K562 (cell line): ENCODE measurements around the gene PPP1R10. TPM values are rescaled to one million over a fixed set of nuclear protein-coding genes. Genes with fewer than 3 reads are reported as not detected.
A peak's percentile ranks its signal among the peaks of the same experiment; 100 is the strongest.

Source experiments
- ARID1B ChIP-seq: fragments of 450-650 bp; IDR thresholded peaks from 2 replicates; pipeline ENCODE4 v1.6.1; 2016; ENCODE audit warnings: antibody characterized with exemption, mild to moderate bottlenecking, inconsistent platforms
- ATF1 ChIP-seq, 2 experiments: fragments of 450-650 bp in 1 of 2; IDR thresholded peaks; 2 replicates each; pipeline ENCODE4 v1.6.1; 2016; ENCODE audit warnings: missing compliant biosample characterization in 1 of 2, missing genetic modification characterization in 1 of 2
- BCLAF1 ChIP-seq, 2 experiments: fragments of 450-650 bp in 1 of 2; IDR thresholded peaks; 2 replicates each; pipeline ENCODE4 v1.6.1; 2011 to 2017; ENCODE audit warnings: low read depth in 2 of 2, antibody characterized with exemption in 1 of 2, borderline replicate concordance in 1 of 2, low read length in 1 of 2, mild to moderate bottlenecking in 1 of 2, mixed read lengths in 1 of 2; ENCODE audit not compliant: control insufficient read depth in 1 of 2
- EZH2 ChIP-seq: IDR thresholded peaks from 2 replicates; pipeline ENCODE4 v1.6.1; 2012; ENCODE audit warnings: low read depth, mild to moderate bottlenecking, inconsistent platforms, low read length, borderline replicate concordance
- NFE2 ChIP-seq: IDR thresholded peaks from 2 replicates; pipeline ENCODE4 v1.6.1; 2014; ENCODE audit warnings: antibody characterized with exemption, low read depth
- PBX2 ChIP-seq, 2 experiments: IDR thresholded peaks in 1 of 2; conservative IDR thresholded peaks in 1 of 2; 2 replicates each; pipeline ENCODE4 v1.6.1; 2016; ENCODE audit warnings: low read depth in 2 of 2, mild to moderate bottlenecking in 1 of 2, missing compliant biosample characterization in 1 of 2, missing genetic modification characterization in 1 of 2, moderate library complexity in 1 of 2
- polyA plus RNA-seq, 8 experiments: library from polyadenylated mRNA; depleted of rRNA in 4 of 8; stranded (reverse) in 5 of 8; unstranded in 3 of 8; fragments of >200 nt; fragmentation: Nextera tagmentation in 2 of 8; fragmentation: Illumina TruSeq in 1 of 8; extraction: Ambion mirVana in 2 of 8; extraction: Trizol in 1 of 8; gene quantifications; 2 replicates each; pipeline versions ENCODE4 v1.2.1 to v1.2.3, GENCODE V29; 2011 to 2014; ENCODE audit warnings: inconsistent platforms in 1 of 8, missing spikeins in 1 of 8
- total RNA-seq, 7 experiments: library from RNA; depleted of rRNA in 6 of 7; stranded (reverse); fragments of >200 nt in 6 of 7; fragmentation: Illumina TruSeq in 2 of 7; extraction: Trizol in 2 of 7; gene quantifications; 2 replicates each; pipeline versions ENCODE4 v1.2.1 to v1.2.3, GENCODE V29; 2011 to 2021; ENCODE audit warnings: low replicate concordance in 1 of 7
- TF ChIP-seq, protein P1 (sequence below): fragments of 450-650 bp; IDR thresholded peaks from 2 replicates; pipeline ENCODE4 v1.6.1; 2016; ENCODE audit warnings: low read depth
- TF ChIP-seq, protein P2 (sequence below): sonication (generic); formaldehyde crosslinking; IDR thresholded peaks from 2 replicates; pipeline ENCODE4 v1.8.1; 2023; ENCODE audit warnings: mild to moderate bottlenecking, missing genetic modification reagents

PPP1R10 gene
- total and polyA plus RNA-seq, 9 of the 15 experiments (the other 6 are each of a cell fraction or from before 2014, with no cell fraction given): 14.1 to 65.5 (median 32.6) TPM

DNA sequence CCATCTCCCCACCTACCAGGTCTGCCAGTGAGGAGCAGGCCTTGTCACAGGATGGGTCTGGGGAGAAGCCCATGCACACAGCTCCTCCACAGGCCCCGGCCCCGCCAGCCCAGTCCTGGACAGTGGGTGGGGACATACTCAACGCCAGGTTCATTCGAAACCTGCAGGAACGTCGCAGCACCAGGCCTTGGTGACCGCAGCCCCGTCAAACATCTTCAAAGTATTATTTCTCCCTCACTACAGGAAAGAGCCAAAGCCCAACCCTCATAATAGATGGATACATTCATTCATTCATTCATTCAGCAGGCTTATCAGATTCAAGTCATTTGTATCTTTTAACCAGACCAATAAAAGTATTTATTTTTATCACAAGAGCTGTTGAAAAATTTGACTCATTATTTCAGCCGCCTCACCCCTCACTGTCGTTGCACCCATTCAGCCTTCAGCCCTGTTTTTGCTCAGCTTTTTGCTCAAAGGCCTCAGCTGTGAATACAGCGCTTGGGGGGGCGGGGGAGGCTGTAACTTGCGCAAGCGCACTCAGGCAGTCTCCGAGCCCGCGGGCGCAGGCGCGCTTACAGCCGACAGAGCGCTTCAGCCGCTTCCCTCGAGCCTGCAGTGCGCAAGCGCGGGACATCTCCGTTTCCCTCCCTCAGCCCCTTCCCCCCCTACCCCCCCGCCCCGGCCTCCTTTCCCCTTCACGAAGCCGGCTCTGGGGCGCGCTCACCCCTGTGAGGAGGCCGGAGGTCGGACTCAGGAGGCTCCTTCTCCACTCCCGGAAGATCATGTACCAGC is 29.6 kb upstream of the PPP1R10 start, which contains the start of gene C6orf136 (continued):
- TF ChIP-seq PBX2 (CRISPR knock-in tag; IDR thresholded peaks at IDR 0.05; ENCODE audit: low read depth) (no peak), PBX2 (tag; conservative IDR thresholded peaks at IDR 0.05; ENCODE audit: low read depth) (no peak), EZH2 (no peak), BCLAF1 (IDR thresholded peaks at IDR 0.05; ENCODE audit: borderline replicate concordance in 1 of 2, control insufficient read depth in 1 of 2, low read depth in 2 of 2, low read length in 1 of 2) (no peak), ARID1B (no peak), ATF1 (CRISPR knock-in tag; IDR thresholded peaks at IDR 0.05) (peak; percentile 13; the same call in 1 of the 2 replicates), ATF1 (tag; IDR thresholded peaks at IDR 0.05) (0 out of 2 replicates have a peak, but pooled peaks have one; percentile 3), NFE2 (no peak)
- TF ChIP-seq, protein P1, sequence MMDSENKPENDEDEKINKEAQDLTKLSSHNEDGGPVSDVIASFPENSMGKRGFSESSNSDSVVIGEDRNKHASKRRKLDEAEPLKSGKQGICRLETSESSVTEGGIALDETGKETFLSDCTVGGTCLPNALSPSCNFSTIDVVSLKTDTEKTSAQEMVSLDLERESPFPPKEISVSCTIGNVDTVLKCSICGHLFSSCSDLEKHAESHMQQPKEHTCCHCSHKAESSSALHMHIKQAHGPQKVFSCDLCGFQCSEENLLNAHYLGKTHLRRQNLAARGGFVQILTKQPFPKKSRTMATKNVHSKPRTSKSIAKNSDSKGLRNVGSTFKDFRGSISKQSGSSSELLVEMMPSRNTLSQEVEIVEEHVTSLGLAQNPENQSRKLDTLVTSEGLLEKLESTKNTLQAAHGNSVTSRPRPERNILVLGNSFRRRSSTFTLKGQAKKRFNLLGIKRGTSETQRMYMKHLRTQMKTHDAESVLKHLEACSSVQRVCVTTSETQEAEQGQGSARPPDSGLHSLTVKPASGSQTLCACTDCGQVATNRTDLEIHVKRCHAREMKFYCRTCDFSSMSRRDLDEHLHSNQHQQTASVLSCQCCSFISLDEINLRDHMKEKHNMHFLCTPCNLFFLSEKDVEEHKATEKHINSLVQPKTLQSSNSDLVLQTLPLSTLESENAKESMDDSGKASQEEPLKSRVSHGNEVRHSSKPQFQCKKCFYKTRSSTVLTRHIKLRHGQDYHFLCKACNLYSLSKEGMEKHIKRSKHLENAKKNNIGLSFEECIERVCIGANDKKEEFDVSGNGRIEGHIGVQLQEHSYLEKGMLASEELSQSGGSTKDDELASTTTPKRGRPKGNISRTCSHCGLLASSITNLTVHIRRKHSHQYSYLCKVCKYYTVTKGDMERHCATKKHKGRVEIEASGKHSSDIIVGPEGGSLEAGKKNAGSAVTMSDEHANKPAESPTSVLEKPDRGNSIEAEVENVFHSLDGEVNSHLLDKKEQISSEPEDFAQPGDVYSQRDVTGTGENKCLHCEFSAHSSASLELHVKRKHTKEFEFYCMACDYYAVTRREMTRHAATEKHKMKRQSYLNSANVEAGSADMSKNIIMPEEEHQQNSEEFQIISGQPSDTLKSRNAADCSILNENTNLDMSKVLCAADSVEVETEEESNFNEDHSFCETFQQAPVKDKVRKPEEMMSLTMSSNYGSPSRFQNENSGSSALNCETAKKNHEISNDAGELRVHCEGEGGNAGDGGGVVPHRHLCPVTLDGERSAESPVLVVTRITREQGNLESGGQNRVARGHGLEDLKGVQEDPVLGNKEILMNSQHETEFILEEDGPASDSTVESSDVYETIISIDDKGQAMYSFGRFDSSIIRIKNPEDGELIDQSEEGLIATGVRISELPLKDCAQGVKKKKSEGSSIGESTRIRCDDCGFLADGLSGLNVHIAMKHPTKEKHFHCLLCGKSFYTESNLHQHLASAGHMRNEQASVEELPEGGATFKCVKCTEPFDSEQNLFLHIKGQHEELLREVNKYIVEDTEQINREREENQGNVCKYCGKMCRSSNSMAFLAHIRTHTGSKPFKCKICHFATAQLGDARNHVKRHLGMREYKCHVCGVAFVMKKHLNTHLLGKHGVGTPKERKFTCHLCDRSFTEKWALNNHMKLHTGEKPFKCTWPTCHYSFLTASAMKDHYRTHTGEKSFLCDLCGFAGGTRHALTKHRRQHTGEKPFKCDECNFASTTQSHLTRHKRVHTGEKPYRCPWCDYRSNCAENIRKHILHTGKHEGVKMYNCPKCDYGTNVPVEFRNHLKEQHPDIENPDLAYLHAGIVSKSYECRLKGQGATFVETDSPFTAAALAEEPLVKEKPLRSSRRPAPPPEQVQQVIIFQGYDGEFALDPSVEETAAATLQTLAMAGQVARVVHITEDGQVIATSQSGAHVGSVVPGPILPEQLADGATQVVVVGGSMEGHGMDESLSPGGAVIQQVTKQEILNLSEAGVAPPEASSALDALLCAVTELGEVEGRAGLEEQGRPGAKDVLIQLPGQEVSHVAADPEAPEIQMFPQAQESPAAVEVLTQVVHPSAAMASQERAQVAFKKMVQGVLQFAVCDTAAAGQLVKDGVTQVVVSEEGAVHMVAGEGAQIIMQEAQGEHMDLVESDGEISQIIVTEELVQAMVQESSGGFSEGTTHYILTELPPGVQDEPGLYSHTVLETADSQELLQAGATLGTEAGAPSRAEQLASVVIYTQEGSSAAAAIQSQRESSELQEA: no peak
- TF ChIP-seq, protein P2, sequence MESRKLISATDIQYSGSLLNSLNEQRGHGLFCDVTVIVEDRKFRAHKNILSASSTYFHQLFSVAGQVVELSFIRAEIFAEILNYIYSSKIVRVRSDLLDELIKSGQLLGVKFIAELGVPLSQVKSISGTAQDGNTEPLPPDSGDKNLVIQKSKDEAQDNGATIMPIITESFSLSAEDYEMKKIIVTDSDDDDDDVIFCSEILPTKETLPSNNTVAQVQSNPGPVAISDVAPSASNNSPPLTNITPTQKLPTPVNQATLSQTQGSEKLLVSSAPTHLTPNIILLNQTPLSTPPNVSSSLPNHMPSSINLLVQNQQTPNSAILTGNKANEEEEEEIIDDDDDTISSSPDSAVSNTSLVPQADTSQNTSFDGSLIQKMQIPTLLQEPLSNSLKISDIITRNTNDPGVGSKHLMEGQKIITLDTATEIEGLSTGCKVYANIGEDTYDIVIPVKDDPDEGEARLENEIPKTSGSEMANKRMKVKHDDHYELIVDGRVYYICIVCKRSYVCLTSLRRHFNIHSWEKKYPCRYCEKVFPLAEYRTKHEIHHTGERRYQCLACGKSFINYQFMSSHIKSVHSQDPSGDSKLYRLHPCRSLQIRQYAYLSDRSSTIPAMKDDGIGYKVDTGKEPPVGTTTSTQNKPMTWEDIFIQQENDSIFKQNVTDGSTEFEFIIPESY (CRISPR knock-in tag): no peak
